HG03565 (cell line): Measurements from ENCODE around the gene AP1AR.
"Not testable (repeated sequence)": the region's sequence is repeated elsewhere in the genome, so short reads cannot be mapped to it uniquely, and the experiment has no call there.

ENCODE experiments used
- ATAC-seq: cut with Tn5 transposase; IDR thresholded peaks from one replicate; pipeline ENCODE4 v1.9.1; 2021; ENCODE audit warnings: mild to moderate bottlenecking, moderate library complexity; ENCODE audit not compliant: unreplicated experiment

Gene AP1AR

GRCh38 chr4:112231779-112232713, at the start of gene AP1AR:
AP1AR (plus strand) TSS chr4:112231787; CDS start chr4:112232092, 305 bp downstream.
- ATAC-seq, result peak; percentile 35

- ATAC-seq, result no peak
Measured at GRCh38 chr4:112182604-112183003, 49.0 kb upstream of the AP1AR start.

- no peak for ATAC-seq
Measured at GRCh38 chr4:112183252-112183651, 48.3 kb upstream of the AP1AR start.

- ATAC-seq, result no peak
Measured at GRCh38 chr4:112184438-112184837, 47.1 kb upstream of the AP1AR start.

DNA sequence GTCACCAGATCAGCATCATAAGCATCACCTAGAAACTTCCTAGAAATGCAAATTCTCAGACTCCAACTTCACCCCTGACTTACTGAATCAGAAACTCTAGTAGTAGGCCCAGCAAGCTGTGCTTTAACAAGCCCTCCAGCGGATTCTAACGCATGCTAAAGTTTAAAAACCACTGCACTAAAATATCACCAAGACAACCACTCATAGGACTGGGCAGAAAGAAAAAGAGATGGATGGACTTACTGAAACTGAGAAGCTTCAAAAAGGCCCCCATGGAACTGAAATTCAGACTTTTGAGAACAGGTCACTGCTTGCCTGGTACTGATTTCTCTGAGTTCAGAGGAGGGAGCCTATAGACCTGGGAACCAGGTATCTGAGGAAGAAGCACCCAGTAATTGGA, 46.3 kb upstream of the AP1AR start:
- peak; percentile 62 for ATAC-seq

DNA sequence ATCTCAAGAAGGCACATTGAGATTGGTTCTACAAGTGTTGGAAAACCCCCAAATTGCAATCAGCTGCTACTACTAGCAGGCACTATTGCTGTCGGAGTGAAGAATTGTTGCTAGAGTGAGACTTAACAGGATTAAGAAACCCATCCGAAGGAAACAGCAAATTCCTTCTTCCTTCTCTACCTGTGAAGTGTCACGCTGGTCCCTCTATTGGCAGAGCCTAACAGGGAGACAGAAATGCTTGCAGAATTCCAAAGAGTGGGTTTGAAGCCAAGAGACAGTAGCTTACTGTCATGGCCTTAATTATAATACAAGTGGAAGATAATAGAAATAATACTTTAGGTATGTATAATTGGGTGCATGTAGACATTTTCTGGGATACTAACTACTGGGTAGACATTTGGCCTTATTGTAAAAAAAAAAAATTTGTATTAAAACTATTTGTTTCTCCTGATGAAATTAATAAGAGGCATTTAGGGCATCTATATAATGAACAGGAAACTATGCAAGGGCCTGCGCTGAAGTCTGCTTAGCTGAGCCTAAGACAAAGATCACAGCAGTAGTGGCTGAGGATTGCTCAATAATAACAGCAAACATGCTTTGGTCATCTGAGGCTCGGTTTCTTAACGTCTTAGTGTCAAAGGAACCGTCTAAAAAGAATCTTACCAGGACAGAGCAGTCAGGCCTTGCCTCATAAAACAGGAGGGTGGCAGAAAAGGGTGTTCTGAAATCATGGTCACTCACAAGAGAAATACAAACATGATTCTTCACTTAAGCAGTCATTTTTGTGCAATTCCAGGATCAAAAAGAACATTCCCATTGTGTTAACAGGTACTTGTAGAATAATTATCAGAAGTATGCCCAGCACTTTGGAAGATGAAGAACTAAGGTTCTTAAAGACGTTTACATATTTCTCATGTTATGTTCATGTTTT, 45.6 kb upstream of the AP1AR start:
- no peak for ATAC-seq

- ATAC-seq, result no peak
Measured at GRCh38 chr4:112189754-112190153, 41.8 kb upstream of the AP1AR start.

DNA sequence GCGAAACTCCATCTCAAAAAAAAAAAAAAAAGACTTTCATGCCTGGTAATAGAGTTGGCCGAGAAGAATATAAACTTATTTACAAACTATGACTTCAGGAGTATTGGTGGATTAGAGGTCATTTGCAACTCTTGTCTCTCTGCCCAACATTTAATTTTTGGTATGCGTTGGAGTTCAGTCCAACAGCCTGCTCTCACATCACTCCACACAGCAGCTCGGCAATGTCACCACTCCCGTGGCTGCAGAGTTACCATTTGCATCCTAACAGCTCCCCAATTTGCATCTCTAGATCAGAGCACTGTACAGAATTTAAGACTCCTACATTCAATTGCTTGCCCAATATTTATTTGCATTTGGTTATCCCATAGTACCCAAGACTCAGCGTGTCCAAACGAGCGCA, 40.9 kb upstream of the AP1AR start:
- no peak for ATAC-seq

DNA sequence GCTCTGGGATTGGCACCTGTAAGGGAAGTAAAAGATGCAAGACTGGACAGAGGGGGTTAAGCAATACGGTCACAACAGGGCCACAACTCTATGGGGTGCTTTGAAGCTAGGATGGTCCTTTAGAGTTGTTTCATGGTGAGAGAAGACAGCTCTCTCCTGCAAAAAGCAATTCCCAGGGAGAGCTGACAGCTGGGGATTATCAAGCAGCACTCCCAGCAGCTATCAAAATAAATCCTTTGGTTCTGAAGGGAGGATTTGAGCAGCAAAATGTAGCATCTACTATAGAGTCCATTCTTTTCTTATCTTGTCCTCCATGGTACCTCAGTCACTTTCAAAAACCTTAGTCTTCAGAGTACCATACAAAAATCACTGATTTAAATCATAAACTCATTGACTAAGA, 35.1 kb upstream of the AP1AR start:
- no peak for ATAC-seq

GRCh38 chr4:112199041-112199440, 32.5 kb upstream of the AP1AR start:
- peak; percentile 7 for ATAC-seq

GRCh38 chr4:112201915-112202505, 29.6 kb upstream of the AP1AR start:
- ATAC-seq, result no peak

DNA sequence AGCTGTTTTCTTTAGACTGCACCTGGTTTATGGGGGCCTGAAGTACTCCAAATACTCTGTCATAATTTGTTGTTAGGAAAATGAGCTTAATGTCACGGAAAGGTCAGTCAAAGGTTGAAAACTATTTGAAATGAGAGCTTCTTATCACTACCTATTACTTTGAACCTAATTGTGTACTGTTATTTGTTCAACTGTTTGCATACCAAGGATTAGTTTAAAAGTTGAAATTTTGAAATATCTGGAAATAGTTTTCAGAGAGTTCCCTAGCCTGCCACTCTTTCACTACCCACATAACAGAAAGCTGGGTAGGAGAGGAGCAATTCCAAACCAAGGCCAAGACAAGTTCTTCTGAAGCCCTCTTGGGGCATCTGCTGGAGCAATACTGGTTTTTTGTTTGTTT, 28.0 kb upstream of the AP1AR start:
- ATAC-seq, result no peak

GRCh38 chr4:112206431-112206830, 25.2 kb upstream of the AP1AR start:
- no peak for ATAC-seq

DNA sequence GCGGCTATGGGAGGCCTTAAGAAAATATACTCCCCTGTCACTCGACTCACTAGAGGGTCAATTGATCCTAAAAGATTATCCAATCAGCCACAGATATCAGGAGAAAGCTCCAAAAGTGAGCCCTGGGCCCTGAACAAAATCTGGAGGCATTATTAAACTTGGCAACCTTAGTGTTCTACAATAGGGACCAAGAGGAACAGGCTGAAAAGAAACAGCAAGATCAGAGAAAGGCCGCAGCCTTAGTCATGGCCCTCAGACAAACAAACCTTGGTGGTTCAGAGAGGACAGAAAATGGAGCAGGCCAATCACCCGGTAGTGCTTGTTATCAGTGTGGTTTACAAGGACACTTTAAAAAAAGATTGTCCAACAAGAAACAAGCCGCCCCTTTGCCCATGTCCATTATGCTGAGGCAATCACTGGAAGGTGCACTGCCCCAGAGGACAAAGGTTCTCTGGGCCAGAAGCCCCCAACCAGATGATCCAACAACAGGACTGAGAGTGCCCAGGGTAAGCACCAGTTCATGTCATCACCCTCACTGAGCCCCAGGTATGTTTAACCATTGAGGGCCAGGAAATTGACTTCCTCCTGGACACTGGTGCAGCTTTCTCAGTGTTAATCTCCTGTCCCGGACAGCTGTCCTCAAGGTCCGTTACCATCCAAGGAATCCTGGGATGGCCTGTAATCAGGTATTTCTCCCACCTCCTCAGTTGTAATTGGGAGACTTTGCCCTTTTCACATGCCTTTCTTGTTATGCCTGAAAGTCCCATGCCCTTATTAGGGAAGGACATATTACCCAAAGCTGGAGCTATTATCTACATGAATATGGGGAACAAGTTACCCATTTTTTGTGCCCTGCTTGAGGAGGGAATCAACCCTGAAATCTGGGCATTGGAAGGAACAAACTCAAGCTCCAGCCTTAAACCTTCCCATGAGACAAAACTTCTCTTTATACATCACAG, 23.2 kb upstream of the AP1AR start:
- ATAC-seq, result not testable (repeated sequence)

GRCh38 chr4:112210777-112211176, 20.8 kb upstream of the AP1AR start:
- ATAC-seq, result no peak

DNA sequence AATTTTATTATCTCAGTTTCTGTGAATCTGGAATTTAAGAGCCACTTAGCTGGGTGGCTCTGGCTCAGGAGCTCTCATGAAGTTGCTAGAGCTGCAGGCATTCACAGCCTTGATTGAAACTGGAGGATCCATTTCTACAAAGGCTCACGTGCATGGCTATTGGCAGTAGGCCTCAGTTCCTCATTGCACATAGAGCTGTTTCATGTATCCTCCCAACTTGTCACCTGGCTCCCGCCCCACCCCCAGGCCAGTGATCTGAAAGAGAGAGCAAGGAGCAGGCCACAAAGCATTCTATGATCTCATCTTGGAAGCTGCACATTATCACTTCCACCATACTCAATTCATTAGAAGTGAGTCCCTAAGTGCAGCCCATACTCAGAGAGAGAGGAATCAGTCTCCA, 18.5 kb upstream of the AP1AR start:
- ATAC-seq, result peak; percentile 48

- no peak for ATAC-seq
Measured at GRCh38 chr4:112213856-112214255, 17.7 kb upstream of the AP1AR start.

- peak; percentile 40 for ATAC-seq
Measured at GRCh38 chr4:112214390-112215264, 17.0 kb upstream of the AP1AR start.

- ATAC-seq, result no peak
Measured at GRCh38 chr4:112219826-112220366, 11.7 kb upstream of the AP1AR start.
